Measurements from ENCODE around the gene LAMTOR4. TPM values are rescaled to one million over a fixed set of nuclear protein-coding genes. Genes with fewer than 3 reads are reported as not detected.
A peak's percentile ranks its signal among the peaks of the same experiment; 100 is the strongest.

The LAMTOR4 gene
- total RNA-seq, 4 donors from 2014 or later: 601 to 803 (median 717) TPM

GRCh38 chr7:100157334-100158228, 8.9 kb downstream of the LAMTOR4 start:
- H3K4me3 ChIP-seq (ENCODE audit: low read depth, poor library complexity, severe bottlenecking): peak overlapping the region; percentile 83
- TF ChIP-seq CTCF (IDR thresholded peaks at IDR 0.05) (no peak), POLR2A (IDR thresholded peaks at IDR 0.05) (no peak)
- intact Hi-C loops (cut with DNase I; ENCODE audit: low total_unique reads): no loop called here
- peak in 1 of 2 donors; percentile 86 for DNase-seq (ENCODE audit: low spot score in 2 of 2)
- 32 to 35% methylated on average over 24 to 25 of the region's 32 CpGs for WGBS, 2 donors

- 1 to 2% methylated on average over 26 to 80 of the region's 87 CpGs for WGBS, 2 donors
- intact Hi-C loops (cut with DNase I; ENCODE audit: low total_unique reads): no loop called here
- peak; percentile 87 to 98 for DNase-seq (ENCODE audit: low spot score in 2 of 2)
Observed at GRCh38 chr7:100158229-100159098, 9.7 kb downstream of the LAMTOR4 start, which contains the start of gene TRAPPC14. Gene TRAPPC14, minus strand, starts transcription at chr7:100158723. Its CDS starts 224 bp downstream, at chr7:100158499.

GRCh38 chr7:100159099-100159623, 10.4 kb downstream of the LAMTOR4 start:
- intact Hi-C loops (cut with DNase I; ENCODE audit: low total_unique reads): no loop called here
- DNase-seq (ENCODE audit: low spot score in 2 of 2): no peak
- no peak for TF ChIP-seq CTCF (IDR thresholded peaks at IDR 0.05)
- TF ChIP-seq POLR2A (IDR thresholded peaks at IDR 0.05): no peak
- H3K4me3 ChIP-seq (ENCODE audit: low read depth, poor library complexity, severe bottlenecking): no peak overlapping the region
- WGBS, 2 donors: 45 to 49% methylated on average over 7 of the region's 7 CpGs

More at GRCh38 chr7:100158229-100159098, 9.7 kb downstream of the LAMTOR4 start, which contains the start of gene TRAPPC14:
- peak within 1 kb of the TSS; percentile 83 for H3K4me3 ChIP-seq (ENCODE audit: low read depth, poor library complexity, severe bottlenecking)
- TF ChIP-seq POLR2A (IDR thresholded peaks at IDR 0.05) (no peak), CTCF (IDR thresholded peaks at IDR 0.05) (no peak)

GRCh38 chr7:100160067-100160466, 11.3 kb downstream of the LAMTOR4 start:
- intact Hi-C loops (cut with DNase I; ENCODE audit: low total_unique reads): no loop called here
- no peak for TF ChIP-seq POLR2A (IDR thresholded peaks at IDR 0.05)
- TF ChIP-seq CTCF (IDR thresholded peaks at IDR 0.05): no peak
- no peak for DNase-seq (ENCODE audit: low spot score in 2 of 2)
- no peak overlapping the region for H3K4me3 ChIP-seq (ENCODE audit: low read depth, poor library complexity, severe bottlenecking)
- WGBS, 2 donors: 83 to 94% methylated on average over 11 to 17 of the region's 18 CpGs

GRCh38 chr7:100163006-100163531, 14.4 kb downstream of the LAMTOR4 start:
- WGBS, 2 donors: 25 to 39% methylated on average over 4 to 6 of the region's 6 CpGs
- peak in 1 of 2 donors; percentile 75 for DNase-seq (ENCODE audit: low spot score in 2 of 2)
- intact Hi-C loops (cut with DNase I; ENCODE audit: low total_unique reads): no loop called here
- no peak for TF ChIP-seq POLR2A (IDR thresholded peaks at IDR 0.05)
- no peak for TF ChIP-seq CTCF (IDR thresholded peaks at IDR 0.05)
- H3K4me3 ChIP-seq (ENCODE audit: low read depth, poor library complexity, severe bottlenecking): no peak overlapping the region
